Vagina (tissue), 2 donors: Measurements from ENCODE around the gene PGRMC2.

Source experiments
- CTCF ChIP-seq, 3 experiments: fragments of 450-650 bp in 2 of 3; fragments of 200-600 bp in 1 of 3; sonication (generic) in 1 of 3; IDR thresholded peaks; one replicate each; pipeline ENCODE4 v1.5.1; 2017 to 2019; ENCODE audit warnings: antibody characterized with exemption in 3 of 3, mild to moderate bottlenecking in 2 of 3, moderate library complexity in 2 of 3
- POLR2AphosphoS5 ChIP-seq, 2 donors: sonication (generic); formaldehyde crosslinking; IDR thresholded peaks; one replicate each; pipeline ENCODE4 v1.9.0; 2017; ENCODE audit warnings: antibody characterized with exemption in 2 of 2, mild to moderate bottlenecking in 2 of 2, low read depth in 1 of 2; ENCODE audit not compliant: insufficient read depth in 1 of 2

- TF ChIP-seq CTCF (IDR thresholded peaks at IDR 0.05), result no peak
- TF ChIP-seq POLR2AphosphoS5 (IDR thresholded peaks at IDR 0.05; ENCODE audit: insufficient read depth in 1 of 2, low read depth in 1 of 2), result no peak
These were observed 2.3 kb downstream of the PGRMC2 start for GRCh38 chr4:128285085-128285997.
